Measurements from ENCODE around the gene GLIPR1L2.

GLIPR1L2 gene

GRCh38 chr12:75378354-75378753 lies 12.5 kb upstream of the GLIPR1L2 start:
- no peak overlapping the region for H3K4me3 ChIP-seq (ENCODE audit: low read depth, low read length)
- DNase-seq (ENCODE audit: low read depth, low spot score) = no peak
- TF ChIP-seq CTCF (IDR thresholded peaks at IDR 0.05; ENCODE audit: insufficient read depth, low read length, missing control alignments) = no peak
- CTCF ChIA-PET = no interaction called here
- POLR2A ChIA-PET = no interaction called here

GRCh38 chr12:75389061-75389460 lies 1.8 kb upstream of the GLIPR1L2 start:
- CTCF ChIA-PET = interaction anchor here (0.7 to 1.0 kb wide), 2 partner anchors 55 to 97 kb away, joined by 3 read pairs; partner anchors contain the start of gene GLIPR1L1
- no peak overlapping the region for H3K4me3 ChIP-seq (ENCODE audit: low read depth, low read length)
- no peak for TF ChIP-seq CTCF (IDR thresholded peaks at IDR 0.05; ENCODE audit: insufficient read depth, low read length, missing control alignments)
- no peak for DNase-seq (ENCODE audit: low read depth, low spot score)
- POLR2A ChIA-PET = no interaction called here

GRCh38 chr12:75389706-75390105 lies 1.2 kb upstream of the GLIPR1L2 start:
- H3K4me3 ChIP-seq (ENCODE audit: low read depth, low read length) = no peak overlapping the region
- ChIA-PET POLR2A (no interaction called here), CTCF (interaction anchor here (1.0 to 2.8 kb wide), 4 partner anchors 18 to 701 kb away, joined by 3 to 21 read pairs (median 5); no protein-coding TSS in a partner anchor)
- DNase-seq (ENCODE audit: low read depth, low spot score) = no peak
- no peak for TF ChIP-seq CTCF (IDR thresholded peaks at IDR 0.05; ENCODE audit: insufficient read depth, low read length, missing control alignments)

- DNase-seq (ENCODE audit: low read depth, low spot score) = no peak
- ChIA-PET POLR2A (interaction anchor here (2.2 kb wide), 1 partner anchor 91 kb away, joined by 11 read pairs; the partner anchor contains the start of gene GLIPR1), CTCF (interaction anchor here (0.7 to 4.2 kb wide), 12 partner anchors 10 to 701 kb away, joined by 3 to 86 read pairs (median 9); partner anchors contain the start of gene GLIPR1)
- TF ChIP-seq CTCF (IDR thresholded peaks at IDR 0.05; ENCODE audit: insufficient read depth, low read length, missing control alignments) = no peak
- peak overlapping the region; percentile 44 for H3K4me3 ChIP-seq (ENCODE audit: low read depth, low read length)
Observed at GRCh38 chr12:75390156-75390898, 562 bp upstream of the GLIPR1L2 start.

GRCh38 chr12:75404231-75404630 lies 13.3 kb downstream of the GLIPR1L2 start:
- TF ChIP-seq CTCF (IDR thresholded peaks at IDR 0.05; ENCODE audit: insufficient read depth, low read length, missing control alignments) = no peak
- no peak for DNase-seq (ENCODE audit: low read depth, low spot score)
- ChIA-PET CTCF (interaction anchor here (1.5 to 2.1 kb wide), 2 partner anchors 13 to 97 kb away, joined by 3 to 14 read pairs; partner anchors contain the start of gene GLIPR1L2), POLR2A (no interaction called here)
- no peak overlapping the region for H3K4me3 ChIP-seq (ENCODE audit: low read depth, low read length)

- no peak overlapping the region for H3K4me3 ChIP-seq (ENCODE audit: low read depth, low read length)
- DNase-seq (ENCODE audit: low read depth, low spot score) = no peak
- TF ChIP-seq CTCF (IDR thresholded peaks at IDR 0.05; ENCODE audit: insufficient read depth, low read length, missing control alignments) = no peak
- ChIA-PET CTCF (interaction anchor here (1.2 to 3.4 kb wide), 2 partner anchors 12 to 17 kb away, joined by 3 to 21 read pairs; partner anchors contain the start of gene GLIPR1L2), POLR2A (no interaction called here)
Observed at GRCh38 chr12:75407683-75408082, 16.8 kb downstream of the GLIPR1L2 start.

All from AG04449 (cell line).